ENCODE results near the gene PDIA5.
A peak's percentile ranks its signal among the peaks of the same experiment; 100 is the strongest.

Gene PDIA5

DNA sequence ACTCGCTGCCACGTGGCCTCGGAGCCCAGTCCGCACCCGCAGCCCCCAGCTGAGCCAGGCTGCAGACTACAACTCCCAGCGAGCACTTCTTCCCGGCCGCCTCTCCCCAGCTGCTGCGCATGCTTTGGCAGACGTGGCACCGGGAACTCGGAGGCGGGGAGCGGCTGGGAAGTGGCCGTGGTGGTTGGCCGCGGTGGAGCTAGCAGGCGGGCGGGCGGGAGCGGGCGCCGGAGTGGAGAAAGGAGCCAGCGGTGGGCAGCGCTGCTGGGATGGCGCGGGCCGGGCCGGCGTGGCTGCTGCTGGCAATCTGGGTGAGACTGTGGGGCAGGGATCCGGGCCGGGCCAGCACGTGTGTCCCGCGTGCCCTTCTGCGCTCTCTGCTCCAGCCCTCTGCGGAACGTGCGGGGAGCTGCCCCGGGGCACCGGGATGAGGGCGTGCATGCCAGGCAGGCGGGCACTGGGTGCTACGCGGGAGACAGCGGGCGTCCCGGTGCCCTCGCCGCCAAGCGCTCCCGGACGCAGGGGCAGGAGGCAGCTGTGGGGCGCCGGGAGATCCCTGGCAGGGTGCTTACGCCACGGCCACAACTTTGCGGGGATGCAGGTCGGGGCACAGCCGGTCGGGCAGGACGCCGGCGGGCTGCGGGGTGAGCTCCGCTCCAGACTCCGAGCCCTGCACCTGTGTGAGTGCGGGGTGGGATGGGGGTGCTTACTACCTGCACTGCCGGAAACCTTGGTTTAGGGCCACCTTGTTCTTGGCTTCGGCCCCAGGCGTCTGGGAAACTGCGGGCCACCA is at the start of gene PDIA5:
PDIA5 (plus strand) TSS at position 130 of the 793 bp plus-strand sequence; CDS start at position 270, 140 bp downstream.
- peak; percentile 93 for DNase-seq

DNA sequence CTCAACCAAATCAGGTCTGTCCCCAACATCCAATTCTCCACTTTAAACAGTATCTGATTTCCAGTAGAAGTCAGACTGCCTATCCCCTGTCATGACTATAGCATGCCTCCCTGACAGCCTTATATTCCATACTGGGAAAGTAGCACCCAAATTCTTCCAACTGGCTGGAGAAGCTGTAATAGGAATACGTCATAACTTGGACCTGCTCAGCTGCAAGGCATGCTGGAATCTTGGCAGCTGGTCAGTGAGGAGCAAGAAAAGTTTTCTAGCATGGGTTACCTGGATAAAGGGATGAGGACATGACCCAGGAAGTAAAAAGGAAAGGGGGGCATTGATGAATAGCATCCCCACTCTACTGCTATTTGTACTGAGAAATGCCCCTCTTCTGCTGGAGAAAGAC is 48.1 kb upstream of the PDIA5 start:
- DNase-seq = no peak

DNA sequence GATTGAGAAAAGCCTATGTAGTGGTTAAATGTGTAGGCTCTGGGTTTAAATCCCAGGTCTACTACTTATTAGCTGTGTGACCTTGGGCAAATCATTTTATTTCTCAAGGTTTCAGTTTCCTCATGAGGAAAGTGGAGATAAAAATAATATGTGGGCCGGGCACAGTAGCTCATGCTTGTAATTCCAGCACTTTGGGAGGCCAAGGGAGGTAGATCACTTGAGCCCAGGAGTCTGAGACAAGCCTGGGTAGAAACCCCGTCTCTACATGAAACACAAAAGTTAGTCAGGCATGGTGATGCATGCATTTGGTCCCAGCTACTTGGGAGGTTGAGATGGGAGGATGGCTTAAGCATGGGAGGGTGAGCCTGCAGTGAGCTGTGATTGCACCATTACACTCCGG is 47.7 kb upstream of the PDIA5 start:
- no peak for DNase-seq

DNA sequence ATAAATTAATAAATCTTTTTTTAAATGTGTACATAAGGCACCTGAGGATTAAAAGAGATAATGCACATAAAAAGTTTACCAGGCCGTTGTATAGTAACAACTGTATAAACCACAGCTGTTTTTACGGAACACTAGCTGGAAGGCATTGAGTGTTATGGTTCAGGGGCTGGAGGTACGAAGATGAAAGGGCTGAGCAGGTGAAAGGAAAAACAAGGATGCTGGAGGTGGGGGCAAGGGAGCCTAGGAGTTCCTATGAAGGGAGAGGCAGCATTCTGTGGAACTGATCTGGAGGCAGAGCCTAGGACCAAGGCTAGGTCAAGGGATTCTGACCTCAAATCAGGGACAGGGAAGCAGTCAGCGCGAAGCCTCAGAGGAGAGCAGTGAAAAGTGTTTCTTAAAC is 47.2 kb upstream of the PDIA5 start:
- no peak for DNase-seq

DNA sequence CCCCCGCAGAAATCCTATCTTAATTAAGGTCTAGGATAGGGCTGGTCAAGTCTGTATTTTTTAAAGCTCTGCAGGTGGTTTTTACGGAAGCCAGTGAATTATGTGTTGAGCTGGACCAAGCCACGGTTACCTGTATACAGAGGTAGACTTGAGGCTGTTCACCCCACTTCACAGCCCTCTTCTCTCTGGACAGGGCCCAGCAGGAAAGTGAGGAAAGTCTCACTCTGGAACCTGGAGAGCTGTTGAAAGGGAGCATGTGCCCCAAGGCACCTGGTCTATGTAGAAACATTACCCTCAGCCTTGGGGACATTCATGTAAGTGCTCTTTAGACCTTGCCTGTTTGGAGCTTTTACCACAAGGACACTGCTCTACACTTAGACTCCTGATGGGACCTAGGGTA is 46.1 kb upstream of the PDIA5 start:
- DNase-seq = no peak

DNA sequence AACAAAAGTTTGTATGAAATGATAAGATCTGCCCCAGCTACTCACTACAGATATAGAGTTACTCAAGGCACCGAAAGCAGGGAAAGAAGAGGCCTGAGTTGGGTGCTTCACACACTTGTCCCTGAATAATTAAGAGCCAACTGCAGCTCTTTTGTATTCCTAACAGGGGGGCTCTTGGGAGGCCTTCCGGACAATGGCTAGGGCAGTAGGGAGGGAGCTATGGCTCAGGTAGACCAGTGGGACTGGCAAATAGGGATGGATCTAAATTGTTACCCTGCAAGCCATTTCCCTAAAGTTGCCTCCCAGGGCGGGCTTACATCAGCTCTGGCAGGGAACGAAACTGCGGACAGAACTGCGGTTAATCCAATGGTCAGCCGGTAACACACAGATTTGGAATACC is 45.4 kb upstream of the PDIA5 start:
- DNase-seq = no peak

DNA sequence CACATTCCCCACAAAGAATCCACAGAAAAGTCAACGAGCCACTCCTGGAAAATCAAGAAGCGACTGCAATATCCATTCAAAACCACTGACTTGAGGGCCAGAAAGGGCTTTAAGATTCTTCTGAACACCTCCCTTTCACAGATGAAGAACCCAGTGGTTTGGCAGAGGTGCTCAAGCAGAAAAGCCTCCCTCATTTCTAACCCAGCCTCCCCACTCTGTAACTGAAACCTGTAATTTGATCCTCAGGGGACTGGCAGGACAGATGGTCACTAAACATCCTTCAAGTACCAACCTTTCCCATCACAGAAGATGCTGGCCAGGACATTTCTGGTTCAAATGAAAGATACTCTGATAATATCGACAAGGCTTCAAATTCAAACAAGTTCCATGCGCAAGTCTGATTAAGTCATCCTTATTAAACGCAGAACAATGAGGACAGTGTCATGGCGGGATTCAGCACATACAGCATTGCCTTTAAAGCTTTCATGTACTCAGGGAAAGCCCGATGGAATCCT is 44.8 kb upstream of the PDIA5 start:
- no peak for DNase-seq

DNA sequence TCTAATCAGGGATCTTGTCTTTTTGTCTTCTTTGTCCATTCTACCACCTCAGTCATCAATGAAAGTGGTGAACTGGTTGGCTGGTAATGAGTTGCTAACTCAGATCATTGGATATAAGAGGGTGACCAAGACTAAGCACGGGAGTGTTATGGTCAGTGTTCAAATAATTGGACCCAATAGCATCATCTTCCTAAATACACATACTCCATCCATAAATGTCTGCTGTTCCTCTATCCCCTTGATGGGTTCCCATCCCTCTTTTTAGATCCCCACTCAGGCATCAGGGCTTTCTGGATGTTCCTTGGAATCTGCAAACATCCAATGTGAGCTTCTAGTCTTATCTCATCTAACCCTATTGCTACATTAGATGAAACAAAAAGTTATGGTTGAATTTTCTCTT is 42.8 kb upstream of the PDIA5 start:
- no peak for DNase-seq

DNA sequence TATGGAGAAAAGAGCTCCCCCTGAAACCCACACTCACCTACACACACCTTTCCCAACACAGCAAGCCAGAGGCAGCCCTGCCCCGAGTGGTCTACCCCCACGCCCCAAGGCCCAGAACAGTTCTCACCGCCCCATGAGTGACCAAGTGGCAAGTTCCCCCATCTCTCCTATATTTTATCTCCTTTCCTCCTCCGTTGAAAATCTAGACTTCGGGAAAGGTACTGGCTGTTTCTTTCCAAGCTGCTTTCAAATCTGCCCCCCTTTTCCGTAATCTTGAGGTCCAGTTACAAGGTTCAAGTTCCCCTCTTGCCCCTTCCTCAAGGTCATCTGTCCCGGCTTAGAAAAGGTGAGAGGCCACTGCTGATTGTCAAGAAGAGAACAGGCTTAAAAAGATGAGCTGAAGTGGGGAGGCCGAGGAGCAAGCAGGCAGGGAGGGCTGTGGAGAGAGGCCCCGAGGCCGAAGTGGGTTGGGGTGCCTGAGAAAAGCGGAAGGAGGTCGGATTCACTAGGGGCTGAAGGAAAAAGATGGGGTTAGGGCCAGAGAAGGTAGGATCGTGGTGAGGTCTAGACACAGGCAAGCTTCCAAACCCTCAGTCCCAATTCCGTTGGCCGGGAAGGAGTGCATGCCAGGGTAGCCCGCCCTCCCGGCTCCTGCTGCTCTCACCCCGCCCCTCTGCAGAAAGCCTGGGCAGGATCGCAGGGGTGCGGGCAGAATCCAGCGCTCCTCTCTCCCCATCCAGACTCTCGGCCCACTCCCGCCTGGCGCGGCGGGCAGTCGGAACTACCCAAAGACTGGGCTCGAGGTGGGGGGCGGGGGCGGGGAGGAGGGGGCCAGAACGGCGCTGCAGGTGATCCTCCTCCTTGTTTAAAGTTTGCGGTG is 40.9 kb upstream of the PDIA5 start:
- peak; percentile 51 for DNase-seq

DNA sequence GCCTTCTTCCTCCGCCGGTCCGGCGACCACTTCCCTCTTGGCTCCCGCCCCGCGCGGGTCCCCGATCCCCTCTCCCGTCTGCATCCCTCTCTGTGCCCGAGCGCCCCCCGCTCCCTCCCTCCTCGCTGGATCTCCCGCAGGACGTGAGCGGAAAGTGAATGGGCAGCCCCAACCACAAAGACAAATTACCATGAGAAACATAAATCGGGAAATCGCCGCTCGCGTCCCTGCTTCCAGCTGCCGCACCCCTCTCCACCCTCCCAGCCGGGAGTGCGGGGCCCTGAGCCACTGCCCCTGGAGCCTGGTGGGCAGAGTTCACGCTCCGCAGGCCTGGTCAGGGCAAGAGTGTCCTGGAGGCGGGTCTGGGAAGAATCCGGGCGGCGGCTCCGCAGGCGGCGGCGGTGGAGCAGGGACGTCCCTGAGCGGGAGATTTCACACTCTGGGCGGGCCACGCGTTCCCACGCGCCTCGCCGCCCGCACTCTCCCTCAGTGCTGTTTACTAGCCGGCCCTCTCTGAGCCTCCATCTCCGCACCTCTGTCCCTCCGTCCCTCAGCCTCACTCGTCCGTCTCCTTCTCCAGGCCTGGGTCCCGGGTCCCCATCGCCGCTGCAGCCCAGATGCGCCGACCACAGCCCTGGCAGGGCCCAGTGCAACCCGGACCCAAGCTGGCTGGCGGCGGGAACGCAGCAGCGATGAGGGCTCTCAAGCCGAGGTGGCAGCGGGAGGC is 40.1 kb upstream of the PDIA5 start:
- peak; percentile 62 for DNase-seq

DNA sequence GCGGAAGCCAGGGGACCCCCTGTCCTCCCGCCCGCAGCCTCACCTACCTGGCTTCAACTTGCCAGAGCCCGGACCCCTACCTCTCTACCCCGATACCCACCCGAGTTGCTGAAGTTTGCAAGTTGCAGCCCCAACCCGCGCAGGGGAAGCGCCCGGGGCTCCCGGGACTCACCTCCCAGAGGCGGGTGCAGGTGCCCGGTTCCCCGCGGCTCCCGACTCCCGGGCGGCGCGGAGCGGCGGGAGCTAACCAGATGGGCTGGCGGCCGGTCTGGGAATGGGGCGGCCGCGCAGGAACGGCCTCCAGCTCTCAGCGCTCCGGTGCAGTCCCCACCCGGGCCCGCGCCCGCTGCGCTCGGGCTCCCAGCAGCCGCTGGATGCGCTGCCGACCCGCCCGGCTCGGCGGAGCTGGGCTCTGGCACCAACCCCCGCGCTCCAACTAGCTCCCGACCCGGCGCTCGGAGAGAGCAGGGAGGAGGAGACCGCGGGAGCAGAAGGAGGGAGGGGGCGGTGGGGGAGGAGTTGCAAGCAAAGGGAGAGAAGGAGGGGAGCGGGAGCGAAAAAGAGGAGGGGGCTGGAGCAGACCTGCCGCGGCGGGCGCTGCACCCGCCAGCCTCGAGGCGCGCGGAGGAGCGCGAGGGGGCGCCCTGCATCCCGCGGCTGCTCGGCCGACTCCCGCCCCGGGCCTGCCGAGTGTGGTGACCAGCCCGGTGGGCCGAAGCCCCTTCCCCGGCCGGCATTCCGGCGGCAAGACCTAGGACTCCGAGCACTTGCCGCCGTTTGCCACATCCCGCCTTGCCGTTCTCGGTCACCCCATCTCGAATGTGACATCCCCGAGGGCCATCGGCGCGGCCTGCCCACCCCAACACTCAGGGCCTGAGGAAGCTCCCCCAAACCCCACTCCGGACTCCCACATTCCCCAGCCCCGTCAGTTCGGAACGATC is 39.3 kb upstream of the PDIA5 start, which contains the start of gene SEMA5B:
SEMA5B (minus strand) TSS at position 472 of the 941 bp plus-strand sequence. CDS start 66,500 bp downstream, outside the sequence.
- peak; percentile 65 for DNase-seq

DNA sequence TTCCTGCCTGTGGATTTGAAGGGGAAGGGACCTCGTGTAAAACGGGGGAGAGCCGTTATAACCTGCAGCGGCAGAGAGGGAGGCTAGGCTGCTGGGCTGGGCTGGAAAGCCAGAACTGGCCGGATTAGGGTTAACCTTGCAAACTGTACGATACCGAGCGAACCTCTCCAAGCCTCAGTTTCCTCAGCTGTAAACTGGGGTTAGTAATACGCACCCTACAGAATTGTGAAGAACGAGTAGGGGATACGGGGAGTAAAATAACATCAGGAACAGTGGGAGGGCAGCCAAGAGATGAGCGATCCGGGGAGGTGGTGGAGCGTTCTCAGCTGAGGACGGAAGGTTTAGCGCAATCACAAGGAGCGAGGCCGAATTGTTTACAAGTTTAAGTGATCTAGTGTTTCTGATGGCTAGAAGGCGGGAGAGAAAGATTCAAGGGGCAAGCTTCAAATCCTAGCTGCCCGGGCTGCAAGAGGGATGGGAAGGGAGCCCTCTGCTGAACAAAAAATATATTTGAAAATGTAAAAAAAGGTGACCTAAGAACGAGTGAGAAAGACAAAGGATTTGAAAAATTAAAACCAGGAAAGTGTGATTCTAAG is 38.5 kb upstream of the PDIA5 start:
- DNase-seq = peak; percentile 60

DNA sequence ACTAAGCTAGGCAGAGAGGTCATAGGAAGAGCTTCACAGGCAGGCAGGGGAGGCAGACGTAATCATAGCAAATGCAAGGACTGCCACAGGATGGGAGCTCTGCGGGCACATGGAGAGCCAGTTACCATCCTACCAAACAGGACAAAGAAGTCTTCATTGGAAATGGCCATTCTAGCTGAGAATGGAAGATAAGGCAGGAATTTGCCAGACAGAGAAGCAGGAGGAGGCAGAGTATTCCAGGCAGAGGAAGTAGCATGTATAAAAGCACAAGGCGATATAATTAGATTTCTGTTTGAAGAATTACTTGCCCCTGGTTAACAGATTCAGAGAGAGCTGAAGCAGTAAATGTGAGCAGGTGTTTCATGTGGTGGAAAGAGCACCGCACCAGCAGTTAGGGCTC is 35.8 kb upstream of the PDIA5 start:
- DNase-seq = no peak

DNA sequence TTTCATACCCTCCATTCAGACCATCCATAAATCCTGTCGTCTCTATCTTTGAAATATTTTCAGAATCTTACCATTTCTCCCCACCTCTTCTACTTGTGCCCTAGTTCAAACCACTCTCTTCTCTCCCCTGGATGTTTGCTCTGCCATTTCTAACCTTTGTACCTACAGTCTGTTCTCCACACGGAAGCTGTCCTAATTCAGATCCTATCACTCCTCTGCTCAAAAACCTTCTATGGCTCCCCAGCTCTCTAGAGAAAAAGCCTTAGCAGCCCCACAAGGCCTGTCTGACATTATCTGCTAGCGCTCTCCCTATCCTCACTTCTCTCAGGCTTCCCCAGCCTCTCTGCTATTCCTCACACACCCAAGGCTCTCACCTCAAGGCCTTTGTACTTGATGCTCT is 34.8 kb upstream of the PDIA5 start:
- DNase-seq = no peak

DNA sequence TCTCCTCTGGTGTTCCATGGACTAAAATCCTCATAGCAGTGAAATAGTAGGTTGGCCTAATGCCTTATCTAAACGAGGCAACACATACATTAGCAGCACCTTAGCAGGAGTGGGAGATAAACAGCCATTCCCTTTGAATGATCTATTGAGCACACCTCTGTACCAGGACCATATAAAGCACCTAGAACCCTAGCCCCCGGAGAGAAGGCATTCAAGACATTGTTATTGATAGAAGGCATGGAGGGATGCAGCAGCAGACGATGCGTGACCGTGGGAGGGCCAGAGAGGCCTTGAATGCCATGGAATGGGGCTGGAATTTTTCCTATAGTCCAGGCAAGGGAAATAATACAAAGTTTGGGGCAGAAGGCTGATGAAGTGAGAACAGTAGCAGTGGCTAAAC is 32.7 kb upstream of the PDIA5 start:
- no peak for DNase-seq

DNA sequence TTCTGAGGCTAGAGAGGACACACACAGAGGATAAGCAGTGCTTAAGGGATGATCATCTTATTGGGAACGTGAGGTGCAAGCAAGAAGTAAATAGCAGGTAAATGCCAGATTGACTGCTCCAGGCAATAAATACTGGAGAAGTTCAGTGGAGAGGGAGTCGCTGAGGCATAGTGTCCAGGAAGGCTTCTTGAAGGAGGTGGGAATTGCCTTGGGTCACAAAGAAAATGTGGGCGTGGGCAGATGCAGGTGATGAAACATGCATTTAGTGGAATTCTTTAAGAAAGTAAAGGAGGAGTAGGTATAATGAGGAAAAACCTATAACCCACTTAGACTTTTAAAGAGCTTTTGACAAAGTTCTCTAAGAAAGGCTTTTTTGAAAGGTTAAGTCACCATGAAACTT is 31.8 kb upstream of the PDIA5 start:
- no peak for DNase-seq

DNA sequence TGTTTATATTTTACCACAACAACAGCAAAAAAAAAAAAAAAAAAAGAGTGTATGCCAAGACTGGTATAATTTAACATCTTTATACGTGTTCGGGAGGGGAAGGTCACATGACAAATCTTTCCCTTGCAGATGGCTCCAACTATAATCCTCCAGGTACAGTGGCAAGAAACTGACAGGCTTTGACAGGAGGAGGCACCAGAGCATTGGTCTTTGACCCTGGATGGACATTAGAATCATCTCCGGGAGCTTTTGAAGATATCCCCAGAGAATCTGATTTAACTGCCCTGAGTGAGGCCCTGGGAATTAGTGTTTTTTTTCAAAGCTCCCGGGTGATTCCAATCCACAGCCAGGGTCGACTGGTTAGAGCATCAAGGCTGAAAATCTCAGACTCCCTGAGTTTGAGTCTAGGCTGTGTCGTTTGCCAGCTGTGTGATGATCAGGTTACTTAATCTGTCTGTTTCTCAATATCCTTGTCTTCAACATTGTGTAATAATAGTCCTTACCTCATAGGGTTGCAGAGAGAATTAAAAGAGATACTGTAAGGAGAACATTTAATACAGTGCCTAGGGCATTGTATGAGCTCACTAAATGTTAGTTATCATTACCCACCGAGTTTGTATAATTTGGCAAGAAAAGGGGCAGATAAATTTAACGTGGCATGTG is 30.3 kb upstream of the PDIA5 start:
- no peak for DNase-seq

DNA sequence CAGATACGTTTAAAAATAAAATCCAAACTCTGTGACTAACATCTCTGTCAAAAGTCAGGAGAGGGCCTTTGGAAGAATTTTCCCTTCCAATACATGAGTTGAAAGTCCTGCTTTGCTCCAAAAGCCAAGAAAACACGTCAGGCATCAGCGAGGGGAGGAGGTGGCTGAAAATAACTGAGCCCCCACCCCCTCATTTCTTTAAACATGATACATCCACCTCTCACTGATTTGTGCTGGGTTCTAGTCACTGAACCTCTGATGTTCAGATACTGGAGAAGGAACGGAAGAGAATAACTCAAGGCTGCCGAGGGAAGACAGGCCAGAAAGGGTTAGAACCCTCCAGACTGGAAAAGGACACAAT is 29.8 kb upstream of the PDIA5 start:
- no peak for DNase-seq

DNA sequence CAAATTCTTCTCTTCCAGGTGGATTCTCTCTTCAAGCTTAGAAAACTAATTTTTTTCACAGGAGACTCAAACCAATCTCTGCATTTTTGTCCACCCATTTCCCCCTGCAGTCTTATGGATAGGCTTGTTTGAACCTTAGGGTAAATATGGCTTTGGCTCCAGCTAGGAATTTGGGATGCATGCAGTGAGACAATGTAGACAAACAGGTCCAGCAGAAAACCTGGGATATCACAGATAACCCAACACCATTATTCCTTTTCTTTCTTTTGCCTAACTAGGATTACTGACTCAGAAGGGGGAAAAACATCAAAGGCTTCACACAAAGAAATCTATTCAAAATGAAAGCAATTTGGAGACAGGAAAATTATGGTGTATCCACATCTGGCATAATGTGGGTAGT is 28.1 kb upstream of the PDIA5 start:
- DNase-seq = no peak

DNA sequence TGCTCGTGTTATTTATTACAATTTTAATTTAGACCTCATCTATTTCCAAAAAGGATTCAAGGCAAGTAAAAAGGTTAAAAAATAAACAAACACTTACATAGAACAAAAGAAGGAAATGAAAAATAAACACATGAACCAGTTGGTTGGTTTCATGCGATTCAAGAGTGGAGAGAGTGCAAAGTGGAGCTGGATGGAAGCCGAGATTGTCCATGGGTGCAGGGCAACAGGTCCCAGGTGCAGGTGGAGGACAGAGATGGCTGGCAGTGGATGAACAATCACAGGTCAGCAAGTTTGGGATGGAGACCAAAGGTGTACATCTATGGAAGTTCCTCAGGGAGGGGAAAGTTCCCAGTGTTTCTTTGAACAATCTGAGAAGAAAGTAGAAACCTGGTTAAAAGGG is 27.6 kb upstream of the PDIA5 start:
- no peak for DNase-seq

DNA sequence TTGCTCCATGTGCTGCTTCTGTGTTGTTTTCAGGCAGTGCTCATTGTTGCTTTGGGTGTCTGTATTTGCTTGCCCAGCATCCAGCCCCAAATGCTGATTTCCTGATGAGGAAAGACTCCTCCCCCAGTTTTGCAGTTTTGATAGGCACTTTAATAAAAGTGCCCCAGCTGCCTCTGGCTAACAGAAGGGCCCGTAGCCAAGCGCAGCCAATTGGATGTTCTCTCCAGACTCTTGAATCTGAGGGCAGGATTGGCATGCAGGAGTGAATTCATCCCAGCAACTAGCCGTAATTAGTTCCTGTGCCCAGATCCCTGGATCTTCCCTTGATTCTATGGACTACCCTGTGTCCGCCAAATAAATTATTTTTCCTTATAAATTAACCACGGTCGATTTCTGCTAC is 24.4 kb upstream of the PDIA5 start:
- no peak for DNase-seq
